OCI-LY1 (cell line): ENCODE measurements around the gene MXI1.
A peak's percentile ranks its signal among the peaks of the same experiment; 100 is the strongest.

Experiments used
- H2AFZ ChIP-seq: fragments of 200-600 bp; sonication (generic), shearing (Covaris generic); 2 replicates; pipeline ENCODE4 v1.6.0; 2014; ENCODE audit warnings: antibody characterized with exemption, mild to moderate bottlenecking, low read length
- H3F3A ChIP-seq: fragments of 200-600 bp; sonication (generic), shearing (Covaris generic); 2 replicates; pipeline ENCODE4 v1.6.0; 2014; ENCODE audit warnings: mild to moderate bottlenecking, antibody characterized with exemption, low read length, moderate library complexity; ENCODE audit not compliant: insufficient read depth
- H3K27ac ChIP-seq: fragments of 200-600 bp; sonication (generic); 2 replicates; pipeline ENCODE4 v1.5.1; 2014; ENCODE audit warnings: low read length, mixed run types, mild to moderate bottlenecking, low read depth; ENCODE audit not compliant: poor library complexity, severe bottlenecking
- H3K27me3 ChIP-seq: fragments of 200-600 bp; sonication (generic); 2 replicates; pipeline ENCODE4 v1.6.0; 2014; ENCODE audit warnings: antibody characterized with exemption, mild to moderate bottlenecking, low read length, moderate library complexity; ENCODE audit not compliant: insufficient read depth
- H3K36me3 ChIP-seq: fragments of 200-600 bp; sonication (generic); 2 replicates; pipeline ENCODE4 v1.6.1; 2014; ENCODE audit warnings: mild to moderate bottlenecking, antibody characterized with exemption, low read length, moderate library complexity, mixed read lengths; ENCODE audit not compliant: insufficient read depth
- H3K4me1 ChIP-seq: fragments of 200-600 bp; sonication (generic); 2 replicates; pipeline ENCODE4 v1.5.1; 2014; ENCODE audit warnings: mild to moderate bottlenecking, low read length, moderate library complexity; ENCODE audit not compliant: insufficient read depth, severe bottlenecking
- H3K4me2 ChIP-seq: fragments of 200-600 bp; sonication (generic), shearing (Covaris generic); 2 replicates; pipeline ENCODE4 v1.6.1; 2014; ENCODE audit warnings: low read length
- H3K4me3 ChIP-seq: fragments of 200-600 bp; sonication (generic); 2 replicates; pipeline ENCODE4 v1.5.1; 2014; ENCODE audit warnings: low read length, low read depth, mild to moderate bottlenecking, mixed read lengths; ENCODE audit not compliant: poor library complexity, severe bottlenecking
- H3K79me2 ChIP-seq: fragments of 200-600 bp; shearing (Covaris generic); 2 replicates; pipeline ENCODE4 v1.6.1; 2016; ENCODE audit warnings: mixed run types, low read length, mixed read lengths; ENCODE audit not compliant: insufficient read depth
- H3K9ac ChIP-seq: fragments of 200-600 bp; sonication (generic), shearing (Covaris generic); 2 replicates; pipeline ENCODE4 v1.6.1; 2014; ENCODE audit warnings: mild to moderate bottlenecking, low read length, mixed read lengths
- H3K9me2 ChIP-seq: fragments of 200-600 bp; sonication (generic), shearing (Covaris generic); 2 replicates; pipeline ENCODE4 v1.6.1; 2014; ENCODE audit warnings: low read depth, mild to moderate bottlenecking, low read length, mixed read lengths
- H3K9me3 ChIP-seq: fragments of 200-600 bp; shearing (Covaris generic); 2 replicates; pipeline ENCODE4 v1.6.1; 2014; ENCODE audit warnings: low read length, mixed read lengths
- H4K20me1 ChIP-seq: fragments of 200-600 bp; sonication (generic), shearing (Covaris generic); 2 replicates; pipeline ENCODE4 v1.6.0; 2016; ENCODE audit warnings: mild to moderate bottlenecking, low read length; ENCODE audit not compliant: insufficient read depth
- EZH2 ChIP-seq: fragments of 200-600 bp; sonication (generic), shearing (Covaris generic); IDR thresholded peaks from 2 replicates; pipeline ENCODE4 v1.8.0; 2017; ENCODE audit warnings: borderline replicate concordance, mixed run types, mild to moderate bottlenecking, antibody characterized with exemption, low read length, moderate library complexity, mixed read lengths
- TF ChIP-seq, protein P1 (sequence below): fragments of 200-600 bp; sonication (generic), shearing (Covaris generic); IDR thresholded peaks from 2 replicates; pipeline ENCODE4 v1.5.1; 2017; ENCODE audit warnings: mild to moderate bottlenecking, antibody characterized with exemption, low read length, moderate library complexity, mixed read lengths

The MXI1 gene

GRCh38 chr10:110300486-110300986, 93.1 kb downstream of the MXI1 start:
- no peaks in the 10 kb centered on the region for H3K27me3 ChIP-seq
- no peaks in the 10 kb centered on the region for H3K9me3 ChIP-seq
- H3K4me1 ChIP-seq: peaks cover 30% of the 10 kb centered on the region
- no peak overlapping the region for H2AFZ ChIP-seq
- H4K20me1 ChIP-seq: no peaks in the 10 kb centered on the region
- H3K36me3 ChIP-seq: peaks cover 81% of the 10 kb centered on the region
- H3K27ac ChIP-seq: no peak overlapping the region
- H3K79me2 ChIP-seq: peaks cover 43% of the 10 kb centered on the region
- H3K9me2 ChIP-seq: no peaks in the 10 kb centered on the region
- H3K4me3 ChIP-seq: no peak overlapping the region
- H3K4me2 ChIP-seq: no peak overlapping the region
- TF ChIP-seq, protein P1, sequence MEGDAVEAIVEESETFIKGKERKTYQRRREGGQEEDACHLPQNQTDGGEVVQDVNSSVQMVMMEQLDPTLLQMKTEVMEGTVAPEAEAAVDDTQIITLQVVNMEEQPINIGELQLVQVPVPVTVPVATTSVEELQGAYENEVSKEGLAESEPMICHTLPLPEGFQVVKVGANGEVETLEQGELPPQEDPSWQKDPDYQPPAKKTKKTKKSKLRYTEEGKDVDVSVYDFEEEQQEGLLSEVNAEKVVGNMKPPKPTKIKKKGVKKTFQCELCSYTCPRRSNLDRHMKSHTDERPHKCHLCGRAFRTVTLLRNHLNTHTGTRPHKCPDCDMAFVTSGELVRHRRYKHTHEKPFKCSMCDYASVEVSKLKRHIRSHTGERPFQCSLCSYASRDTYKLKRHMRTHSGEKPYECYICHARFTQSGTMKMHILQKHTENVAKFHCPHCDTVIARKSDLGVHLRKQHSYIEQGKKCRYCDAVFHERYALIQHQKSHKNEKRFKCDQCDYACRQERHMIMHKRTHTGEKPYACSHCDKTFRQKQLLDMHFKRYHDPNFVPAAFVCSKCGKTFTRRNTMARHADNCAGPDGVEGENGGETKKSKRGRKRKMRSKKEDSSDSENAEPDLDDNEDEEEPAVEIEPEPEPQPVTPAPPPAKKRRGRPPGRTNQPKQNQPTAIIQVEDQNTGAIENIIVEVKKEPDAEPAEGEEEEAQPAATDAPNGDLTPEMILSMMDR: no peak
- no peak for TF ChIP-seq EZH2
- no peak overlapping the region for H3K9ac ChIP-seq
- no peaks in the 10 kb centered on the region for H3F3A ChIP-seq

DNA sequence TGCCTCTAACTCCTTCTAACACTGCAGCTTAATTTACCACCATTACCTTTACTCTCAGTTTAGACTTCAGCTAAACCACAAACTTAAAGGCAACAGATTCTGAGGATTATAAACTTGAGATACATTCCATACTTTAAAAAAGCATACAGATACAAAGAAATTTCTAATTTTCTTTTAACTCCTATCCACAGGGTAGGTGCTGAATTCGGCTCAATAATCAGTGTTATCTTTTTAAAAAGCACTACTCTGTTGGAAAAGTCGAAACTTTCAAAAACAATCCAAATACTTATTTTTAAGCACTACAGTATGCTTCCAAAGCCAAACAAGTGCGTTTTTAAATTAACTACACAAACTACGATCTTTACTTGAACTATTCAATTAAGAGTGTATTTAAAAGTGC, 96.3 kb downstream of the MXI1 start:
- no peaks in the 10 kb centered on the region for H4K20me1 ChIP-seq
- no peaks in the 10 kb centered on the region for H3K9me3 ChIP-seq
- H3K4me2 ChIP-seq: peak overlapping the region; percentile 82
- peaks cover 40% of the 10 kb centered on the region for H3K4me1 ChIP-seq
- H3F3A ChIP-seq: no peaks in the 10 kb centered on the region
- TF ChIP-seq, protein P1: no peak
- TF ChIP-seq EZH2: no peak
- peak overlapping the region; percentile 98 for H3K4me3 ChIP-seq
- peaks cover 51% of the 10 kb centered on the region for H3K36me3 ChIP-seq
- H3K27me3 ChIP-seq: no peaks in the 10 kb centered on the region
- H3K9ac ChIP-seq: peak overlapping the region; percentile 98
- peaks cover 43% of the 10 kb centered on the region for H3K79me2 ChIP-seq
- no peak overlapping the region for H3K27ac ChIP-seq
- H2AFZ ChIP-seq: no peak overlapping the region
- H3K9me2 ChIP-seq: no peaks in the 10 kb centered on the region

DNA sequence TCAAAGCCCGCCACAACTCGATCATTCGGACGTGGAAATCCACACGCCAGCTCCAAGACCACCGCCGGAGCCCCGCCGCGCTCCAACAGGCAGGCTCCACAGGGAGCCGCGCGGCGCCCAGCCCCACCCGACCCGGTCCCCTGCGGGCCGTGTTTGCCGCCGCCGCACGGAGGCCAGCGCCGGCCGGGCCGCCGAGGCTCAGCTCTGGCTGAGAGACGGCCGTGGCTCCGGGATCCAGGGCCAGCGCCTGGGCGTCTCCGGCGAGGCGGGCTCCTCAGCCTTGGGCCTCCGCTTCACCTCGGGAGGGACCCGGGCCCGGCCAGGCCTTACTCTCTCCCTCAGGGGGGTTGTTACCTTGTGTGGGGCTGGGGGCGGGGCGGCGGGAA, 97.0 kb downstream of the MXI1 start:
- peak overlapping the region; percentile 79 for H3K27ac ChIP-seq
- no peaks in the 10 kb centered on the region for H3F3A ChIP-seq
- H3K36me3 ChIP-seq: peaks cover 44% of the 10 kb centered on the region
- H3K4me2 ChIP-seq: peak overlapping the region; percentile 82
- no peaks in the 10 kb centered on the region for H3K9me2 ChIP-seq
- peaks cover 43% of the 10 kb centered on the region for H3K79me2 ChIP-seq
- no peak overlapping the region for H2AFZ ChIP-seq
- no peaks in the 10 kb centered on the region for H3K9me3 ChIP-seq
- no peak for TF ChIP-seq EZH2
- TF ChIP-seq, protein P1: no peak
- peak overlapping the region; percentile 98 for H3K9ac ChIP-seq
- H3K4me1 ChIP-seq: peaks cover 40% of the 10 kb centered on the region
- no peaks in the 10 kb centered on the region for H3K27me3 ChIP-seq
- H3K4me3 ChIP-seq: peak overlapping the region; percentile 98
- no peaks in the 10 kb centered on the region for H4K20me1 ChIP-seq
